GM18951 (cell line): ENCODE data around the gene BCAN.

Experiments used
- POLR2A ChIP-seq: IDR thresholded peaks from 4 replicates; pipeline ENCODE4 v1.6.1; 2011; ENCODE audit warnings: mild to moderate bottlenecking; ENCODE audit not compliant: insufficient read length, insufficient read depth; ENCODE audit errors: extremely low read depth
- in situ Hi-C: fragments of 300-500 bp; cut with MboI; formaldehyde crosslinking; loops from one replicate; pipeline ENCODE4 v1.12.0; 2022; ENCODE audit warnings: low sequenced_read_pairs, mixed read lengths, inconsistent platforms; ENCODE audit not compliant: unreplicated experiment

BCAN gene

GRCh38 chr1:156643049-156643777 is 1.3 kb downstream of the BCAN start:
- TF ChIP-seq POLR2A = no peak
- in situ Hi-C loops = no loop called here

GRCh38 chr1:156643778-156644092 is 1.8 kb downstream of the BCAN start:
- no peak for TF ChIP-seq POLR2A
- in situ Hi-C loops = no loop called here

- TF ChIP-seq POLR2A = no peak
- in situ Hi-C loops = no loop called here
These were observed 2.2 kb downstream of the BCAN start for GRCh38 chr1:156644146-156644545.

GRCh38 chr1:156644640-156645039 is 2.7 kb downstream of the BCAN start:
- TF ChIP-seq POLR2A = no peak
- in situ Hi-C loops = no loop called here

- in situ Hi-C loops = no loop called here
- TF ChIP-seq POLR2A = no peak
These were observed 3.1 kb downstream of the BCAN start for GRCh38 chr1:156645056-156645455.

- TF ChIP-seq POLR2A = no peak
- in situ Hi-C loops = no loop called here
These were observed 3.7 kb downstream of the BCAN start for GRCh38 chr1:156645666-156646065.

GRCh38 chr1:156646738-156647211 is 4.9 kb downstream of the BCAN start:
- in situ Hi-C loops = no loop called here
- no peak for TF ChIP-seq POLR2A

GRCh38 chr1:156647351-156647750 is 5.4 kb downstream of the BCAN start:
- in situ Hi-C loops = no loop called here
- TF ChIP-seq POLR2A = no peak

- no peak for TF ChIP-seq POLR2A
- in situ Hi-C loops = no loop called here
These were observed 6.6 kb downstream of the BCAN start for GRCh38 chr1:156648496-156648895.

- TF ChIP-seq POLR2A = no peak
- in situ Hi-C loops = no loop called here
These were observed 7.0 kb downstream of the BCAN start for GRCh38 chr1:156648951-156649350.

GRCh38 chr1:156652131-156652991 is 10.4 kb downstream of the BCAN start:
- no peak for TF ChIP-seq POLR2A
- in situ Hi-C loops = no loop called here

- no peak for TF ChIP-seq POLR2A
- in situ Hi-C loops = no loop called here
These were observed 11.1 kb downstream of the BCAN start for GRCh38 chr1:156652992-156653355.

- in situ Hi-C loops = no loop called here
- TF ChIP-seq POLR2A = no peak
These were observed 12.8 kb downstream of the BCAN start for GRCh38 chr1:156654700-156655099.
